Superior temporal gyrus (tissue), 1 donor: ENCODE data around the gene SLC4A7.
"Not testable (repeated sequence)": the region's sequence is repeated elsewhere in the genome, so short reads cannot be mapped to it uniquely, and the experiment has no call there.

Source experiments
- DNase-seq: peaks from one replicate; pipeline ENCODE4 v3.0.0-alpha.2; 2016; ENCODE audit errors: extremely low spot score

SLC4A7 gene

DNA sequence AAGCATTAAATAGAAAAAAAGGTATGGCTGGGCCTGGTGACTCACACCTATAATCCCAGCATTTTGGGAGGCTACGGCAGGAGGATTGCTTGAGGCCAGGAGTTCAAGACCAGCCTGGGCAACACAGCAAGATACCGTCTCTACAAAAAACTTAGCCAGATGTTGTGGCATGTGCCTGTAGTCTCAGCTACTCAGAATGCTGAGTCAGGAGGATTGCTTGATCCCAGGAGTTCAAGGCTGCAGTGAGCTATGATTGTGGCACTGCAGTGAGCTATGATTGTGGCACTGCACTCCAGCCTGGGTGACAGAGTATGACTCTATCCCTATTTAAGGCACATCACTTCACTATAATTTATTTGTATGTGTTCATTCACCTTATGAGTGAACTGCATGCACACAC, 54.3 kb downstream of the SLC4A7 start:
- no peak for DNase-seq

DNA sequence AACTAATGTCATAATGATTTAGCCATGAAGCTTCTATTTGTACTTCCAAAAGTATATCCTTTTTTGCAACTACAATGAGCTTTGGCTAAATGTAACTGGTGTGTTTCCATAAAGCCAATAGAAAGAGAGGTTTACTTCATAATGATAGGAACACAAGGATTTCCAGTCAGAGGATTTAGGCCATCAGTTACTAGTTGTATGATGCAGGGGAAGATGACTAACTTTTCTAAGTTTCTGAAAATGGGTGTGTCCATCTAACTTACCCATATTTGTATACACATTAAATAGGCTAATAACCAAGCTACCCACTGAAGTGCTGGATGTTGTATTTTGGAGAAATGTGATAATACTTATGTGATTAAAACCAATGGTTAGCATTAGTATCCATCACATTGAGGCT, 55.7 kb downstream of the SLC4A7 start:
- no peak for DNase-seq

DNA sequence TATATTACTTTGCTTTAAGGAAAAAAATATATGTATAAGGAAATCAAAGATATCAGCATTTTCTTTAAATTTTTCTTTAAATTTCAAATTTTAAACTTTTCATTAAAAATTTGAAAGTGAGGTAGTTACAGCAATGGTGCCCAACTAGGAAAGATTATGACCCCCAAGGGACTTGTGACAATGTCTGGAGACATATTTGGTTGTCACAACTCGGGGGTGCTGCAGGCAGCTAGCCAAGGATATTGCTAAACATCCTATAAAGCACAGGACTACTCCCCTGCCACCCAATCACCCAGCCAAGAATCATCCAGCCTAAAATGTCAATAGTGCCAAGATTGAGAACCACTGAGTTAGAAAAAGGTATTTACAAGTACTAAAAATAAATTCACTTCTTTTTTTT, 57.3 kb downstream of the SLC4A7 start:
- no peak for DNase-seq

DNA sequence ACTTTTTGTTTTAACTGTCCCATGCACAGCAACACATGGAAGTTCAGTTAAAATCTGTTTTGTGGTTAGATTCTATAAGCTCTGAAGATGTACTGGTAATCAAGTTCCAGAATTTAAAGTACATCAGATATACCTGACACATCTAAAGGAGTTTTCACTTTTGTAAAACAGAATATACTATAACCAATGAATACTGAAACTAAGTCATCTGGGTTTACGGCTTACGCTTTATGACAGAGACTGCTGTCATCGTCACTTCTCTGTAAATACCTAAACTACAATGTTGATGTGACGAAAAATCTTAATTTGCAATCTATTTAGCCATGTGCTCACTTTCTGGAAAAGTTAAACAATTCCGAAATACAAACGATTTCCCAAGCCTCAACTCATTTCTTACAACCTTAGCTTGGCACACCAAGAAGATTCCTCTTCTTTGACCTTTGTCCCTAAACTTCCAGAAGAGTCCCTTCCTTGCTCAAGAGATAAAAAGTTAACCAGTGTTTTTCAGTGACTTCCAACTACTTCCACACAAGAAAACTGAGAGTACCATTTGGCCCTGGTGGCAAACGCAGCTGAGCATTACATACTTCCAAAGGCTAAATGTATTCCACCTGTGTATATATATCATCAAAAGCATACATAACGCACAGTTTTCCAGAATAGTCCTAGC, 58.2 kb downstream of the SLC4A7 start:
- no peak for DNase-seq

DNA sequence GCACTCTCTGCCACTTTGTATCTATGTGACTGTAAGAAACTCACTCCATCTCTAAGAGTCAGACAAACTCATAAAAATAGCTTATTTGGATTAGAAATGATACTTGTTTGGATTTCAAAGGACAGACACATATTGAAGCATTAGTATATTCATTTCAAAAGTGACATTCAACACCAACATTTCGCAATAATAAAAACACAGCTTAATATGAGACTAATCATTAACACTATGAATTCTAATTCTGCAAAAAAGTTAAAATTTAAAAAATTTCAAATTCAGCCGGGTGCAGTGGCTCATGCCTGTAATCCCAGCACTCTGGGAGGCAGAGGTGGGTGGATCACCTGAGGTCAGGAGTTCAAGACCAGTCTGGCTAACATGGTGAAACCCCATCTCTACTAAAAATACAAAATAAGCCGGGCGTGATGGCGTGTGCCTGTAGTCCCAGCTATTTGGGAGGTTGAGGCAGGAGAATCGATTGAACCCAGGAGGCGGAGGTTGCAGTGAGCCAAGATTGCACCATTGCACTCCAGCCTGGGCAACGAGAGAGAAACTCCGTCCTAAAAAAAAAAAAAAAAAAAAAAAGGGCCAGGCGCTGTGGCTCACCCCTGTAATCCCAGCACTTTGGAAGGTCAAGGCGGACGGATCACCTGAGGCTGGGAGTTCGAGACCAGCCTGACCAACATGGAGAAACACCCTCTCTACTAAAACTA, 59.2 kb downstream of the SLC4A7 start:
- DNase-seq = not testable (repeated sequence)

- DNase-seq = no peak
These were observed 60.7 kb downstream of the SLC4A7 start for GRCh38 chr3:27423463-27423862.

DNA sequence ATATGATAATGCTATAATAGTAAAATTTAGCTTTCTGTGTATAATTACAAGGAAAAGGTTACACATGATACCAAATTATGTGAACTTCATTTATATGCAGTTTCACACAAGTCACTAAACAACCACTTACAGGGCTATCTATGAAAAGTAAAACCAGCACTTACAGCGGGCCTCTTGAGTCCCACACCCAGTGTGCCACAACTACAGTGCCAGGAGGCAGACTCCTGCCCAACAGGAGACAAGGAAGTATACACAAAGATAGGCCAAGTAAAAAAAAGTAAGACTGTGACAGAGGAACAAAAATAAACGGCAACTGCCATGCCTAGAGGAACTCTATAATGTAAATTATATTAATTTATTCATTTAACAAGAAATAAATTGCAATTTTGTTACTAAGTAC, 61.6 kb downstream of the SLC4A7 start:
- DNase-seq = no peak

DNA sequence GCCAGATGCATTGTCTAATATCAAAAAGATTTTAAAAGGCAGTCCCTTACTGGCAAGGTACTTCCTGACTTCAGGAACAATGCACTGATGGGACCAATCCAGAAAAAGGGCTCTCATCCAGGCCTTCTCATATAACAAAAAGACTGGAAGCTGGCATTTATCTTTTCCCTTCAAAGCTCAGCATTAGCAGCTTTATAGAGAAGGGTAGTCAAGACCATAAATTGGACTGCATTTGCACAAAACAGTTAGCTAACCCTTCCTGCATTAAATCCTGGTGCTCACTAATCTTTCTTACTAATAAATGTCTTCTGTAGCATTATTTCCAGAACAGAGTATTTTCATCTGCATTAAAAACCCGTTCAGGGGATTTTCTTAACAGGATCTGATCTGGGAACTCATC, 69.0 kb downstream of the SLC4A7 start:
- no peak for DNase-seq

DNA sequence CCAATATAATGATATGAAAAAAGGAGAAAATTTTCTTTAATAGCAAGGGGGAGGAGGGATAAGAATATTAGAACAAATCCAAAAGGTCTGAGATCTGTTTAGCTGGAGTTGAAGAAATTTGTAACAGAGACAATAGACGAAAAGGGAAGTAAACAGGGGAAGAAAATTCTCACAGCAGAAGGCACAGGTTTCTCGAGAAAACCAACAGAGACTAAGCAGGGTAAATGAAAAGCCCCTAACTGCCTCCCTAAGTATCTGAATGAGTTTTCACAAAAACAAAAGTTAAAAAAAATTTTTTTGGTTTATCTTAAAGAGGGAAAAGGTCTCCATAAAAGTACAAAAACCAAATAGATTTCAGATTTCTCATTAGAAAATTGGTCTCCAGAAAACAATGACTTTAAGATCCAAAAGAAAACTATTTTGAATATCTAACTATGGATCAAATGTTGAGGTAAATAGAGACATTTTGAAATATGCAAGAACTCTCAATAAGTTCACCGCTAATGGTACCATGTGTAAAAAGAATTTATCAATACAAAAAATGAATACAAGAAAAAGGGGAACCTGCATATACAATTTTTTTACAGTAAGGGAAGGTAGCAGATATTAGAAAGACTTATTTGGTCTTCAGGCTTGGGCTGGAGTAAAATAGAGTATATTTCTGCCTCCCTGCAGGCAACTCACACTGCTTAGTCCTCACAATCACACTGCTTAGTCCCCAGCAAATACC, 91.1 kb downstream of the SLC4A7 start:
- no peak for DNase-seq

DNA sequence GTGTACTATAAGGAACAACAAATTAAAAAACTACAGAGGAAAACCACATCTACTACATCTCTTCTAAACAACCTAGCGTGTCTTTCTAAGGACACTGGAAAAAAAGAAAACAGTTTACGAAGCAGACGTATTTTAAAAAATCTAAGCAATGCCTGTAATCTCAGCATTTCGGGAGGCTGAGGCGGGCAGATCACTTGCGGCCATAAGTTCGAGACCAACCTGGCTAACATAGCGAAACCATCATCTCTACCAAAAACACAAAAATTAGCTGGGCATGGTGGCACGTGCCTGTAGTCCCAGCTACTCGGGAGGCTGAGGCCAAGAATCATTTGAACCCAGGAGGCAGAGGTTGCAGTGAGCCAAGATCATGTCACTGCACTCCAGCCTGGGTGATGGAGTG, 91.8 kb downstream of the SLC4A7 start:
- not testable (repeated sequence) for DNase-seq

GRCh38 chr3:27391796-27392195, 92.4 kb downstream of the SLC4A7 start:
- no peak for DNase-seq

- no peak for DNase-seq
These were observed 96.6 kb downstream of the SLC4A7 start for GRCh38 chr3:27387625-27388024.

GRCh38 chr3:27385504-27385903, 98.7 kb downstream of the SLC4A7 start:
- no peak for DNase-seq

GRCh38 chr3:27384191-27384590, 100.0 kb downstream of the SLC4A7 start:
- DNase-seq = no peak

GRCh38 chr3:27380433-27381357, 103.5 kb downstream of the SLC4A7 start:
- DNase-seq = no peak

GRCh38 chr3:27378331-27378730, 105.9 kb downstream of the SLC4A7 start:
- DNase-seq = no peak

DNA sequence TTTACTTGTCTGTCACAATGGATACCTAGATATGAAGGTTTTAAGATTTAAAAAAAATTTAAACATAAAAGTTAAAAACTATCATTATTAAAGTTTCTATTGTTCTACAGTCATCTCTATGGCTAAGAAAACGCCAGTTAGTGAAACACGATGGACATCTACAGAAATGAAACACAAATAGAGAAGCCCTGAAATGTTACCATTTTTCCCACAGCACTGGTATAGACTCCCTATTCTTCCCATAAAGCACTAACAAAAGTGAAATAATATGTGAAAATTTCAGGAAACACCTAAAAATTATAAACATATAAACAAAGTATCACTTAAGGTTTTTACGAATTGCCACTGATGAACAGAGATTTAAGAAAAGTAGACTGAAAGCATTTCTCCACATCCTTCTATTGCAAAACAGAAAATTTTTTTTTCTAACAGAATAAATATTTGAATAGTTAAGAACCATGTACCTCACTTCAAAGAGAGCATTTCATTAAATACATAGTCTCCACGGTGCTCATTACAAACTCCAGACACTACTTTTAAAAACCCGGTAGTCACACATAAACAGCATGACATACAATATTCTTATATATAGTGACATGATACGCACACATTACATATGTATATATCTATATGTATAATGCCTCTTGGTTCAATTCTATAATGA, 107.9 kb downstream of the SLC4A7 start:
- no peak for DNase-seq

DNA sequence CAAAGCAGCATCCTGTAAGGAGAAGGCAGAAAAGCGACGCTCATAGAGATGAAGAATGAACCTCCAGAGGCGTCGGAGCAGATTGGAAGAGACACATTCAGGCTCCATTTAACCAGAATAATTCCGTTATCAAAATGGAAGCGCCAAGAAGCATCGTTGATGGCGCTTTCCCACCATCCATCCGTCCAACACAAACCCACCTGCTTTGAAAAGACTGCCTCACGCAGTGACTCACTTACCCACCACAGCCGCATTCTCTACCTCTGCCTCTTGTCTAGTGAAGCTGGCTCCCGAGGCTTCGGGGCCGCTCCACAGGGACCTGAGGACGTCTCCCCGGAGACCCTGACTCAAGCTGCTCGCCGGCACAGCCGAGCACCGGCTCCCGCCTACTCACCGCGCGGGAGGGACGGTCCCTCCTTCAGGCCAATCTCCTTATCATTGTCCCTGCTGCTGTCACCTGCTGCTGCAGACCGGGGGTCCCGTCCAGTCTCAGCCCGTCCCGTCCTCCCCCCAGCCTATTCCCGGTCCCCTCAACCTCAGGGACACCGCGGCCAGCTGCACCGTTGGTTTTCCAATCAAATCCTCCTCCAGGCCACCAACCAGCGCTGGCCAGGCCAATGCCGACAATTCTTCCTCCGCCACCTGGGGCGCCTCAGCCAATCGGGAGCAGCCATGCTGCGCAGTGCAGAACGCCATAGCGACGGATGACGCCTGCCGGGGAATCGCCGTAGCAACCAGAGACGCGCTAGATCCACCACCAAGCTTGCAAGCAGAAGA, 115.2 kb downstream of the SLC4A7 start, which contains the start of gene NEK10:
TSS of gene NEK10 (minus strand) at position 553 of the 777 bp plus-strand sequence. CDS start 16,501 bp downstream, outside the sequence.
- DNase-seq = peak; percentile 89

DNA sequence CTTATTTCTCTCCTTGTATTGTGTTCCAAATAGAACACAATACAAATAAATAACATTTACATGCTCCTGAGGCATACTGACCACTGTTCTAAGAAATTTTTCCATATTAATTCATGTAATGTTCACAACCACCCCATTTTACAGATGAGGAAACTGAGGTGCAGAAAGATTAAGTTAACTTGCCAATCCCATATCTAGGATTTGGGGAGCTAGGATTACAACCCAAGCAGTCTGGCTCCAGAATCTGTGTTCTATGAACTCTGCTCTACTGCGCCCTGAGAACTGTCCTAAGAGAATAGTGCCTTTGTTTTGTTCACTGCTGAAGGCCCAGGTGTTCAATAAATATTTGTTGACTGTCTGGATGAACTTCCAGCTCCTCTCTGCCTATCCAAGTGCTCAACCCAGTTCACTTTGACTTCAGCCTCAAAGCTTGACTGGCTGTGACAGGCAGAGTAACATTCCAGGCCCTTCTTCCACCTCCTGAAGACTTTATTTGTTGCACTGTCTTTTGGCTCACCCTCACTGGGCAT, 118.1 kb downstream of the SLC4A7 start:
- no peak for DNase-seq
